Lower leg skin (tissue), 3 donors: ENCODE results near the gene KCNJ14.

Source experiments
- CTCF ChIP-seq, 3 donors: fragments of 450-650 bp; IDR thresholded peaks; one replicate each; pipeline ENCODE4 v1.5.1; 2016; ENCODE audit warnings: antibody characterized with exemption in 3 of 3, mild to moderate bottlenecking in 3 of 3, moderate library complexity in 2 of 3
- POLR2A ChIP-seq, 2 donors: fragments of 450-650 bp; IDR thresholded peaks; one replicate each; pipeline ENCODE4 v1.6.1; 2016 to 2017; ENCODE audit warnings: antibody characterized with exemption in 2 of 2, mild to moderate bottlenecking in 1 of 2, moderate library complexity in 1 of 2

- TF ChIP-seq CTCF (IDR thresholded peaks at IDR 0.05) (no peak), POLR2A (IDR thresholded peaks at IDR 0.05) (no peak)
These were observed 13.5 kb downstream of the KCNJ14 start for GRCh38 chr19:48468772-48469288.
